NCI-H226 (cell line): Measurements from ENCODE around the gene CACNB1.
"Not testable (repeated sequence)": the region's sequence is repeated elsewhere in the genome, so short reads cannot be mapped to it uniquely, and the experiment has no call there.

ENCODE experiments used
- DNase-seq: peaks from one replicate; pipeline ENCODE4 v3.0.0-alpha.2; 2015

Gene CACNB1

GRCh38 chr17:39150104-39150634 lies 47.3 kb downstream of the CACNB1 start:
- DNase-seq, result no peak

GRCh38 chr17:39147221-39148185 lies 50.0 kb downstream of the CACNB1 start:
- no peak for DNase-seq

- DNase-seq, result no peak
Measured at GRCh38 chr17:39146273-39146672, 51.2 kb downstream of the CACNB1 start.

GRCh38 chr17:39145143-39145542 lies 52.3 kb downstream of the CACNB1 start:
- no peak for DNase-seq

GRCh38 chr17:39144416-39144840 lies 53.0 kb downstream of the CACNB1 start:
- peak; percentile 72 for DNase-seq

GRCh38 chr17:39143552-39144093 lies 53.8 kb downstream of the CACNB1 start:
- DNase-seq, result no peak

- DNase-seq, result no peak
Measured at GRCh38 chr17:39141915-39142664, 55.4 kb downstream of the CACNB1 start.

- DNase-seq, result no peak
Measured at GRCh38 chr17:39141294-39141693, 56.2 kb downstream of the CACNB1 start.

- DNase-seq, result no peak
Measured at GRCh38 chr17:39139561-39139960, 57.9 kb downstream of the CACNB1 start.

- DNase-seq, result peak; percentile 88
Measured at GRCh38 chr17:39139161-39139511, 58.3 kb downstream of the CACNB1 start.

- DNase-seq, result no peak
Measured at GRCh38 chr17:39138431-39139160, 58.9 kb downstream of the CACNB1 start.

GRCh38 chr17:39134878-39135277 lies 62.6 kb downstream of the CACNB1 start:
- DNase-seq, result no peak

- DNase-seq, result no peak
Measured at GRCh38 chr17:39132192-39132610, 65.3 kb downstream of the CACNB1 start.

GRCh38 chr17:39131616-39132015 lies 65.9 kb downstream of the CACNB1 start:
- no peak for DNase-seq

- no peak for DNase-seq
Measured at GRCh38 chr17:39130205-39130604, 67.3 kb downstream of the CACNB1 start.

- DNase-seq, result not testable (repeated sequence)
Measured at GRCh38 chr17:39129544-39129943, 67.9 kb downstream of the CACNB1 start.

- DNase-seq, result no peak
Measured at GRCh38 chr17:39126436-39126835, 71.0 kb downstream of the CACNB1 start.

- DNase-seq, result no peak
Measured at GRCh38 chr17:39125143-39125875, 72.2 kb downstream of the CACNB1 start.

GRCh38 chr17:39123627-39124026 lies 73.8 kb downstream of the CACNB1 start:
- DNase-seq, result no peak
